Fibroblast of peridontal ligament (primary cell): ENCODE results near the gene MYO9A.

Experiments
- DNase-seq: peaks from one replicate; pipeline ENCODE4 v3.0.0-alpha.2; 2010; ENCODE audit errors: extremely low read depth

MYO9A gene

DNA sequence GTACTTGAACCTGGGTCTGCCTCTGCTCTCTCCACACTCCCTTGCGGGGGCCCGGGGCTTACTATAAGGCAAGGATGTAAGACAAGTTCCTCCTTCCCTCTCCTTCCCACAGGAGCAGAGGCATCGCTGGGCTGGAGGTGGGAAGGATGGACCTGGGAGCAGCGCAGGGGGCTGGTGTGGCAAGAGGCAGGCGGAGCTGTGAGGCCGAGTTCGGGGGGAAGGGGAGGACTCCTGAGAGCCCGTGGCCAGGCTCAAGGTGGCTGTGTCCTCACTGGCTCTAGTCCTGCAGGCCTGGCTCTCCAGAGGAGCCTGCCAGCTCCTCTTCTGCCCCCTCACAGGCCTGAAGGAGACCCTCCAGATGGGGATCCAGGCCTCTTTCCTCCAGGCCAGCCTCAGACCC, 308.6 kb downstream of the MYO9A start:
- DNase-seq: no peak

DNA sequence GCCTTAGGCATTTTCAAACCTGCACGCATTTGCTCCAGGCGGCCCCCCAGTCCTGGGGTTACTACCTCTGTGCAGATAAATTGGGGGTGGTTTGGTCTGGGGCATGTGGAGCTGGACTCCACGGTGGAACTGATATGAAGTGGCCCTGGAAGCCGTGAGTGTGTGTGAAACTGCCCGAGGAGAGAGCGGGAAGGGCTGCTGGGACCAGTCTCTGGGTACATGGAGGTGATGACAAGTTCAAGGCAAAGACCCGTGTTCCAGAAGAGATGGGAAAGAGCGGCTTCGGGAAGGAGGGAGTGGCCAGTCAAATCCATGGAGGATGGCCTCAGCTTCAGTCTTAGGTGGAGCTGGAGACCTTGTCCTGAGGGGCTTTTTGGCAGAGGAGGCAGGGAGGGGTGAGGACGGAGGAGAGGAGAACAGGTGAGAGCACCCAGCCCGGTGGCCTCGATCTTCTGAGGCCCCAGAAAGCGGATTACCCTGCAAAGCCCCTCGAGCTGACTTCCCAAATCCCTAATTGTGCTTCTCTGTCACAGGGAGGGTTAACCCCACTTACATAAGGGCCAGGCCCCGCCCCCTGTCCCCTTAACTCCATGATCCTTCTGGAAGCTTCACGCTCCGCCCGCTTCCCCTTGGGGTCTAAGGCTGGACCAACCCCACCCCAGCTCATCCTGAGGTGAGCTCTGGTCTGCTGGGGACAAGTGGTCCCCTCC, 309.5 kb downstream of the MYO9A start:
- DNase-seq: no peak

DNA sequence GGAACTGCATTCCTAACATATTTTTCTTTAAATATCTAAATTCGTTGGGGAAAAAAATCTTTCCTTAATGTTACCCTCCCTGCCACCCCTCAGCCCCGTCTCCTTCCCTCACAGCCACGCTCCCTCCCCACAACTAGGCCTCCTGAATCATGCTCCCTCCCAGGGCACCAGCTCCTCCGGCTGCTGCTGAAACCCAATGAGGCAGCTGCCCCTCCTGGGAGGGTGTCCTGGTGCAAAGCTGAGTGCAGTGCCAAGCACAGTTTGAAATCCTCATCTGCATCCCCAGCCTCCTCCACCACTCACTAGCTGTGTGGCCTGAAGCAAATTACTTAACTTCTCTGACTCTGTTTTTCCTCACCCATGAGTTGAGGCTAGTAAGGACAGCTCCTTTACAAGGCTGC, 310.3 kb downstream of the MYO9A start:
- peak; percentile 40 for DNase-seq

DNA sequence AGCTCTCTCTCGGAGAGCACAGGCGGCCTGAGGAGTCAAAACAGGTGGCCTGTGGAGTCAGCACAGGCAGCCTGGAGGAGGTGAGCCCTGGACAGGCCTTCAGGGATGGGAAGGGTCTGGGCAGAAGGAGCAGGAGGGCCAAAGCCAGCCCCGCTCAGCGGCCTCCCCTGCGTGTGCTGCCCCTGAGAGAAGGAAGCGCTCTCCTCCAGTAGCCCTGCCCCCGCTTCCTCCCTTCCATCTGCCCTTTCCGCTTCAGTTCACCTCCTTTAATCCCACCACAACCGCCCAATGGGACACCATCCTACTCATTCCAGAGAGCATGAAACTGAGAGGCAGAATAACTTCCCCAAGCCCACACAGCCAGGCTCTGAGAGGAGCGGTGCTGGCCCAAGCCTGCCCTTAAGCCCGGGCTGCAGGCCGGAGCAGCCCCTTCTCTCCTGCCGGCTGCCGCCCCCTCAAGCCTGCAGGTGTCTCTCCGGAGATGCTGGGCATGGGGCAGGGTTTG, 310.8 kb downstream of the MYO9A start:
- DNase-seq: no peak

DNA sequence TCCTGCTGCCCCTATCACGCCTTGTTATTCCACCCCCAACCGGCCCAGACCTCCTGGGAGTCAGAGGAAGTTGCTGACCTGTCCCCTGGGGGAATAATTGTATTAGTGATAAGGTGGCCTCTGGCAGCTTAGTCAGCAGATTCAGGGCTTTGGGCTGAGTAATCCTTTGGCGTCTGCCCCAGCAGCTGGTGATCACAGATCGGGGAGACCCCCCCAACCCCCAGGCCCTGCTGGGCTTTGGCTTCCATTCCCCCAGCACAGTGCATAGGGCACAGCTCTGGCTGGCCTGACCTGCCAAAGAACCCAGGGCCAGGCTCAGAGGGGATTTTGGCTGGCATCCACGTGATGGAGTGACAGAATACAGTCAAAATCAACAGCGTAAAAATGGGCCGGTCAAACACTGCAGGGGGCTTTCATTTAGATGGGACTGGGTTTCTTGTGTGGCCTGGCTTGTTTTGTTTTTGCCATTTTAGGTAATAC, 311.5 kb downstream of the MYO9A start:
- no peak for DNase-seq

DNA sequence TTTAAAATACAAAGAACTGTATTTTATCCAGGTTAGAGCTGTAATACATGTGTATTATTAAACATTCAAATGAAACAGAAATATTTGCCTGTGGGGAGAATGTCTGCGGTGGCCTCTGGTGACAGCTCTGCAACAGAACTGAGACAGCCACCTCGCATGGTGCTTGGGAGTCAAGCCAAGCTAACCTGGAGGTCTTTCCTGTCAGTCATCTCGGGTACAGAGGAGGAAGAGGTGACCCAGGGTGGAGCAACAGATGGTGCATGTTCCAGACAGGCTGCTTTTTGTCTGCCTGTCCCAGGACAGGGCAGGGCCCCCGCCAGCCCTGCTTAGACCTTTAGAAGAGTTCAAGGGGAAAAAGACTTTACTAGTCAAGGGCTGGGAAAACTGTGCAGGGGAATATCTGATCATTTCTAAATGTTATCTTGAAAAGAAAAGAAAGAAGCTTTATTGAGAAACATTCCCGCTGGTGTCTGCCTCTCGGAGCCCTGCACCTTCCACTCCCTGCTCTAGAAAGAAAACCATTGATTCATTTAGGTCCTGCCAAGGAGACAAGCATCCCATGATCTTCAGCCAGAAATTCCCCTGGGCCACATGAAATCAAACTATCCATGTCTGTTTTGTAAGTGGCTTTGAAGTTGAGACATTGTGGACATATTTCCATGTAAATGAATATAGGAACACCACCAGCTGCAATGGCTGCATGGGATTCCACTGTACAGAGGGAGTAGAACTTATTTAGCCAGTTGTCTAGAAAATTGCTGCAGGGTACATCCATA, 313.1 kb downstream of the MYO9A start:
- no peak for DNase-seq

DNA sequence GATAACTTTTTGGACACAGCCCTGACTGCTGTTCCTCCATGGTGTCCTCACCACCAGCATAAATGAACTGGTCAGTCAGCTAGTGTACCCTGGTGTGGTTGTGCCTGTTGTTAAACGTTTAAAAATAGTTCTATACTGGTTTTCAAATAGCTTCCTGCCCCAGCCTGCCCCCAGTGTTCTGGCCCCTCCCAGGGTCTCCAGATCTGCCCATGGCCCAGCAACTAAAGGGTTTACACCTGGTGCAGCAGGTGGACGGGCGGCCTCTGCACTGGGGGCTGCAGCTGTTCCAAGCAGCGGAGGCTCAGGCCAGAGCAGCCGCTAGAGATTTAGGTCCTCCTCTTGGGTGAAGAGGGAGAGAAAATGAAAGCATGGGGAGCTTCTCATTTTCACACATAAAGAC, 313.7 kb downstream of the MYO9A start:
- DNase-seq: no peak

DNA sequence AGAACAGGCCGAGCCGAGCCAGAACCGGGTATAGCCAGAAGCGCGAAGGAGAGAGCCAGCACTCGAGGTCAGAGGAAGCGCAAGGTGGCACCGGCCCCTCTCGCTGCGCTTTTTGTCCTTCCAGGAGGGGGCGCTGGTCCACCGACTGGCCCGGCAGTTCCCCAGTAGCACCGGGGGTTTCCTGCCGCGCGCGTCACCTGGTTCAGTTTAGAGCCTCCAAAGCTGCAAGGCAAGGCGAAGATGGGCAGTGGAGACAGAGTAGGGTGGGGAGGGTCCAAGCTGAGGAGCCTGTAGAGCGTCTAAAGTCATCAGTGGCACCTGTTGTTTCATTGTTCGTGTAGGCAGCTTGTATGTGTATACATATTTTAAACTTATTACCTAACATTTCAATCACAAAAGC, 315.2 kb downstream of the MYO9A start:
- DNase-seq: no peak

DNA sequence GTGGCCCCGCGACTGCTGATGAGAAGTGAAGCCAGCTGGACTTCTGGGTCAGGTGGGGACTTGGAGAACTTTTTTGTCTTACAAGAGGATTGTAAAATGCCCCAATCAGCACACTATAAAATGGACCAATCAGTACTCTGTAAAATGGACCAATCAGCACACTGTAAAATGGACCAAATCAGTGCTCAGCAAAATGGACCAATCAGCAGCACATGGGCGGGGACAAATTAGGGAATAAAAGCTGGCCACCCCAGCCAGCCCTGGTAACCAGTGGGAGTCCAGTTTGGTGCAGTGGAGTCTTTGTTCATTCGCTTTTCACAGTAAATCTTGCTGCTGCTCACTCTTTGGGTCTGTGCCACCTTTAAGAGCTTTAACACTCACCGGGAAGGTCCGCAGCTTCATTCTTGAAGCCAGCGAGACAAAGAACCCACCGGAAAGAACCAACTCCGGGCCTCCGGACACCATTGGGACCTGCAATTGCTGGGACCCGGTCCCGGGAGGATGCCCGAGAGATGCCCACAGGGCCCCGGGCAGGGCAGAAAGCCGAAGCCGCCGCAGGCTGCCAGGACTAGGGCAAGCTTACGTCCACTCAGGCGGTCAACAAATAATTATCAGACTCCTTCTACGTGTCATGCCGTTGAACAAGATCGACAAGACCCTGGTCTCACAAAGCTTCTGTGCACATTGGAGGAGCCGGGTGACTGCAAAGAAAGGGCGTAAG, 315.9 kb downstream of the MYO9A start:
- no peak for DNase-seq

DNA sequence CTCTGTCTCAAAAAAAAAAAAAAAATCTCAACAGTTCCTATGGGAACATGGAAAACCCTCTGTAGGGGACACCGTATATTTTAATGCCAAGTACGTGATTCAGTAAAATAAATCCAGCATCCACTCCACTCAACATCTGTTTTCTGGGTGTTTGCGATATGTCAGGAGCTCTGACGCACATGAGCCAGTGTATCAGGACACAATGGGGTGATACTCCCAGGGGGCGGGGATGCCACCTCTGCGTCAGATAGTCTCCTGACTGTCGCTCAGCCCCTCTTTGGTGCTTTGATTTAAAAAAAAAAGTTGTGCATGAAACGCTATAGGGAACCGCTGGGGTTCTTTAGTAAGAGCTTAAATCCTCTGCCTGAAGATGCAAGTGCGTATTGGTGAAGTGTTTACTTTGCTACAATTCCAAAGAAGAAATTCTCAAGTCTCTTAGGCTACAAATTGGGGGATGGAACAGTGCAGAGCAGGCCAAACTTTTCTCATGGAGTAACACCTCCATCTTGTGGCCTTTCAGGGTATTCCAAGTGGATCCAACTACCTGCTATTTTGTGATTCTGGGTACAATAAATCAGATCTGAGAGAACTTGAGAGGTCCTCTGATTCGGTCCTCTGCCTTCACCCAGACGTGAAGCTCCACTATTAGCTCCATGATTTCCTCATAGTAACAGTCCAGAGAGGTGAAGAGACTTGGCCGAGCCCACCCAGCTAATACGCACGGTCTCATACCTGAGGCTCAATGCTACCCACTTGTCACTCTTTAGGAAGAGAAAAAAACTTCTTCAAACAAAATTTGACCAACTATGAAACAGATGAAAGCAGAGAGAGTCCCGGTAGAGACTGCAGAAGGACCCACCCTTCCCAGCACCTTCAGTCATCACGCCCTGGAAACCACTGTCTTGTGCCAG, 316.9 kb downstream of the MYO9A start:
- DNase-seq: peak; percentile 91

DNA sequence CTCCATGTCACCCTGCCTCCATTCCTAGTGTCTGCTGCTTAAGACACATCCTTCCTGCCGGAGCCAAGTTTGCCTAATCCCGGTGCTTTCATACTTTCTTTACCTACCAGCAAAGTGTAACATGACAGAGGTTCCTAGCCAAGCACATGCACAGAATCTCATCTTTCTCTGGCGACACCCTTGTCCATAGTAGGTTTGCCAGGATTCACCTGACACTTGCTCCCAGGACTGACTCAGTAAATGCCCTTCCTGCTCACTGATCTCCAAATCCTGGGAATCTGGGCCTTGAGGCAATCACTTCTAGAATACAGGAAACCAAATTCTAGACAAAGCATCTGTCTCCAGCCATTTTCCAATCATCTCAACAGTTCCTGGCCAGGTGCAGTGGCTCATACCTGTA, 317.8 kb downstream of the MYO9A start:
- DNase-seq: no peak

DNA sequence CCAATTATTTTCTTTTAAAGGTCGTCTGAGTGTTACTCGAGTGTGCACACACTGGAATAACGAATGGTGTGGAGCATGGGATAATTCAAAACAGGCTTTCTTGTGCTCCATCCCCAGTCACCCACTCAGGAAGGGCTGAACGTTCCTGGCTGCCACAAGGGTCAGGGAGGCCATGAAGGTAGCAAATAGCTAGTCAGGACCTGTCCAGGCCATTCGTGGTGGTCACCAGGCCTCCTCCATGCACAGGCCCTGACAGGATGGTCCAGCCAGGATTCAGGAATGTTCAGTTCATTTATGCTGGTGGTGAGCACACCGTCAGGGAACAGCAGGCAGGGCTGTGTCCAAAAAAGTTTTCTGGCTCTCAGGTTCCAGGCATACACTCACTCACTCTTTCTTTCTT, 319.3 kb downstream of the MYO9A start:
- DNase-seq: no peak

DNA sequence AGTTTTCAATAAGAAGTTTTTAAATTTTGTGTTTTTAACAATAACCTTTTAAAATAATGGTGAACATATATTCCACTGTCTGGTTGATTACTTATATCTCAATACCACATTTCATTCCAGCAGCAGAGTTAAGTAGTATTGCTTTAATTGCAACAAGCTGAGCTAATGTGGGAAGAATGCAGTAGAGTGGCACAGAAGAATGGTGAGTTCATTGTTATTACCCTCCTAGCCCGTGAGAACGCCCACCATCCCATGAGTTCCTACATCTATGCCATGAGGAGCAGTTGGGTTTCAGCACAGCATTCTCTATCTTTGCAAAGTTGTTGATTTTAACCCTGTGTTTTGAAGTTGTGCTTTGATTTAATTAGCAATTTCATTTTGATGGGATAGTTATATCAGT, 325.4 kb downstream of the MYO9A start:
- peak; percentile 72 for DNase-seq

DNA sequence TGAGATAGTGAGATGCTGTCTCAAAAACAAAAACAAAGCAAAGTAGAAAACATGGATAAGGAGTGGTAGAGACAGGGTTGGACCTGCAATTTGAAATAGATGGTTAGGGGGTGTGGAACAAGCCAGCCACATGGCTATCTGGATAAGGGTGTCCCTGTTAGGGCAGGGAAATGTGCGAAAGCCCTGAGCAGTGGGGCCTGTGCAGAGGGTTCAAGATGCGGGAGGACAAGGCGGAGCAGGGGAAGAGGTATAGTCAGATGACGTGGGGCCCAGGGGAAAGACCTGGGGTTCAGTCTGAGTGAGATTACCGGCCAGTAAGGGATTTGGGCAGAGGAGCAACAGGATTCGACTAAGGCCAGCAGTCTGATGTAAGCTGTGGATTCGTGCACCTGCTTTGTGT, 326.0 kb downstream of the MYO9A start:
- DNase-seq: no peak

DNA sequence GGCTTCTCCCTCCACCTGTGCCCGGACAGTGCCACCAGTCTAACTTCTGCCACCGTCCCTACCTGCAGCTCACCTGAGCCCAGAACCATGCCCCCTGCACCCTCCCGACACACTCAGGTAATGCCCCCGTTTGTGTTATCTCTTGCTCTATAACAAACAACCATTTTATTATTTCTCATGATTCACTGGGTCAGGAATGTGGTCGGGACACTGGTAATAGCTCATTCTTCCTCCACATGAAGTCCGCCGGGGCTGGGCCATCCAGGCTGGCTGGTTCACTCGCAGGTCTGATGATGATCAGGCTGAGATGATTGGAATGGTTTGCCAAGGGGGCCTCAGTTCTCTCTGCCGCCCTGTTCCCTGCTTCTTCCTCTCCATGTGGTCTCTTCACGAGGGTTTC, 327.9 kb downstream of the MYO9A start:
- no peak for DNase-seq

DNA sequence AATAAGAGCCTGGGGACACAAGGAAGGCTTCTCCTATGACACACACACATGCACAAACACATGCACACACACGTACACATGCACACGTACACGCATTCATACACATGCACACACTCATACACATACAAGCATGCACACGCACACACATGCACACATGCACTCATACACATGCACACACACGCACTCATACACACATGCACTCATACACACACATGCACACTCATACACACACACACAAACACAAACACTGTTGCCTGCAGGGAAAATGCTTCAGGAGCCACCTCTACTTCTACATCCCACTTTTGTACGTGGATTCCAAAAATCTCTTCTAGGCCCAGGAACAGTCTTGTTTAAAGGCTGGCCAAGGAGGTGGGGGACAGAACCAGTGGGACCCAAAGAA, 328.3 kb downstream of the MYO9A start:
- no peak for DNase-seq

DNA sequence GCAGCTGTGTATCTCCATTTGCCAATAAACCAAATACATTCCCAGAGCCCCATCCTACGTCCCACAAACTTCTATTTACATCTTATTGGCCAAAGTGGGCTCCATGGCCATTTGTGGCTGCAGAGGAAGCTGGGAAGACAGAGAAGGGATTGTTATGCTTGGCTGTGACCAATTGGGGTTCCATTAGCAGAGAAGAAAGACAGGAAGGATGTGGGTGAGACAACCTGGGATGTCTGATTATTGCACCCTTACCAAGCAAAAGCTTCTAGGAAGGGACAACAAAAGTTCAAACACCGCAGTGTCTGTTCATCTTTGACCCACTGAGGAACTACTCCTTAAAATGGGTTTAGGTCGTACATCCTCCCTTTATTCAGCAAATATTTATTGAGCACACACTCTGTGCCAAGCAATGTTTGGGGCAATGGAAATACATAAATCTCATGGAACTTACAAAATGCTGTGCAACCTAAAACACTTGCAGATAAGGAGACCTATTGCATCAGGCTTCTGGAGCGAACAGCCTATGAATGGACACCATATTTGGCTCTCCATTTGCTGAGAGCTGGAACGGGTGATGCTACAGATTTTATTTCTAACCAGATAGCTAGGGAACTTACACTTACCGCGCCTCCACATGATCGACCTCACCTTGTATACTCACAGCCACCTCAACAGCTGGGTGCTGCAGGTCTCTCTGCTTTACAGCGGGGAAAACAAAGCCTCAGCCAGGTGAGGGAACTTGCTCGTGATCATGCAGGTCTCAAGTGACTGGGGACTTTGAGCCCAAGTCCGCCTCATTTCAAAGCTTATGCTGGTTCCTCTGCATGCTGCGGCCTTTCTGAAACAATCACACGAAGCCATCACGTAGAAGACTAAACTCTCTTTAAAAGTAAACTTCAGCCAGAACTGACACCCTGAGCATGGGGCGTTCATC, 329.0 kb downstream of the MYO9A start:
- DNase-seq: no peak

DNA sequence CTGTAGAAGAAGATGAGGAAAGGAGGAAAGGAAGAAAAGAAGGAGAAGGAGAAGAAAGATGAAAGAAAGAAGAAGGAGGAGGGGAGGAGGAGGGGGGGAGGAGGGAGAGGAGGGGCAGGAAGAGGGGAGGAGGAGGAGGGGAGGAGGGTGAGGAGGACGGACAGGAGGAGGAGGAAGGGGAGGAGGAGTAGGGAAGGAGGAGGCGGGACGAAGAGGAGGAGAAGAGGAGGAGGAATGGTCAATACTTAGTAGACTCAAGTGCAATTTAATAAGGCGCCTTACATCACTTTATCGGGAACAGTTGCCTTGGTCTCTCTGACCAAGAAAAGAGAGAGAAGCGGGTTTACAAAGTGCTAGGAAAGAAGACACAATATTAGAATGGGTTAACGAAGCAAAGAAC, 331.3 kb downstream of the MYO9A start:
- DNase-seq: no peak

DNA sequence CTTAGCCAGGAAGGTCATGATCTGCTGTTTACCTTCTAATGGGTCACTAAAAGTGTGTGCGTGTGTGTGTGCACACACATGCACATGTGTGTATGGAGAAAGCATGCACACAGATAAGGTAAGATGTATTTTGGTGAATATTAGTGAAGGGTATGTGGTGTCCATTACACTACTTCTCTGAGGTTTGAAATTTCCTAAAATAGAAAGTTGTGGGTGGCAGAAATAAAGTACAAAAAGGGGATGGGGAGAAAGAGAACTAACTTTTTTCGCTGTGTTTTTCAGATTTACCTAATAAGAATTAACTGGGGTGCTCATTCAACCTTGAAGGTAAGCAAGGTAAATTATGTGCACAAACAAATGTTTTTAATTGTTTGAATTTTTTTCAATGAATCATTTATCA, 332.0 kb downstream of the MYO9A start:
- no peak for DNase-seq

DNA sequence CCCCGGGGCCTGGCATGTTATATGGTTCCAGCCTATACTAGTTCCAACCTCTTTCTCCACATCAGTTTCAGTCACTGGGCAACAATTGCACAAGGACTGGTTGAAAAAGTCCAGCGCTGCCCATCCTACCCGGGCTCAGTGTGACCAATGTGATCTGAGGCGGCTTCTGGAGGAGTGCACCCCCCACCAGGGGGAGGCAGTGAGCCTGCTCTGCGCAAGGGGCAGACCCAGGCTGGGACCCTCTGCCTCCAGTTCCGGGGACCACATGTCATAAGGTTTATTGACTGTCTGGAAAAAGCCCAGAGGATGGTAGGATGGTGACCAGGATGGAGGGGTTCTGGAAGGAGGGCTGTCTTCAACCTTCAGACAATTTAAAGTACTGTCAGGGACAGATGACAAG, 333.2 kb downstream of the MYO9A start:
- no peak for DNase-seq
